ENCODE data around the gene RAP2A.

The RAP2A gene

GRCh38 chr13:97433727-97434396 is at the start of gene RAP2A:
Gene RAP2A, plus strand, starts transcription at chr13:97434169. Its CDS starts 302 bp downstream, at chr13:97434471.
- peak; percentile 77 to 85 (median 77) for DNase-seq (ENCODE audit: low read depth in 3 of 3, low spot score in 1 of 3)

GRCh38 chr13:97384371-97384770 is 49.6 kb upstream of the RAP2A start:
- no peak for DNase-seq (ENCODE audit: low read depth in 3 of 3, low spot score in 1 of 3)

- DNase-seq (ENCODE audit: low read depth in 3 of 3, low spot score in 1 of 3), result no peak
Observed at GRCh38 chr13:97385146-97385545, 48.8 kb upstream of the RAP2A start.

GRCh38 chr13:97385854-97386253 is 48.1 kb upstream of the RAP2A start:
- DNase-seq (ENCODE audit: low read depth in 3 of 3, low spot score in 1 of 3), result no peak

- DNase-seq (ENCODE audit: low read depth in 3 of 3, low spot score in 1 of 3), result no peak
Observed at GRCh38 chr13:97386801-97387484, 47.0 kb upstream of the RAP2A start.

- DNase-seq (ENCODE audit: low read depth in 3 of 3, low spot score in 1 of 3), result no peak
Observed at GRCh38 chr13:97387485-97387839, 46.5 kb upstream of the RAP2A start.

GRCh38 chr13:97387890-97388289 is 46.1 kb upstream of the RAP2A start:
- no peak for DNase-seq (ENCODE audit: low read depth in 3 of 3, low spot score in 1 of 3)

- DNase-seq (ENCODE audit: low read depth in 3 of 3, low spot score in 1 of 3), result no peak
Observed at GRCh38 chr13:97388373-97388772, 45.6 kb upstream of the RAP2A start.

GRCh38 chr13:97390941-97391600 is 42.9 kb upstream of the RAP2A start:
- DNase-seq (ENCODE audit: low read depth in 3 of 3, low spot score in 1 of 3), result no peak

GRCh38 chr13:97392020-97392419 is 41.9 kb upstream of the RAP2A start:
- DNase-seq (ENCODE audit: low read depth in 3 of 3, low spot score in 1 of 3), result no peak

GRCh38 chr13:97394542-97394941 is 39.4 kb upstream of the RAP2A start:
- DNase-seq (ENCODE audit: low read depth in 3 of 3, low spot score in 1 of 3), result no peak

GRCh38 chr13:97395447-97396136 is 38.4 kb upstream of the RAP2A start:
- no peak for DNase-seq (ENCODE audit: low read depth in 3 of 3, low spot score in 1 of 3)

GRCh38 chr13:97397267-97397666 is 36.7 kb upstream of the RAP2A start:
- no peak for DNase-seq (ENCODE audit: low read depth in 3 of 3, low spot score in 1 of 3)

GRCh38 chr13:97401421-97401820 is 32.5 kb upstream of the RAP2A start:
- DNase-seq (ENCODE audit: low read depth in 3 of 3, low spot score in 1 of 3), result no peak

GRCh38 chr13:97403893-97404750 is 29.8 kb upstream of the RAP2A start:
- DNase-seq (ENCODE audit: low read depth in 3 of 3, low spot score in 1 of 3), result no peak

- no peak for DNase-seq (ENCODE audit: low read depth in 3 of 3, low spot score in 1 of 3)
Observed at GRCh38 chr13:97407540-97407939, 26.4 kb upstream of the RAP2A start.

GRCh38 chr13:97408938-97409337 is 25.0 kb upstream of the RAP2A start:
- DNase-seq (ENCODE audit: low read depth in 3 of 3, low spot score in 1 of 3), result no peak

GRCh38 chr13:97411984-97412383 is 22.0 kb upstream of the RAP2A start:
- no peak for DNase-seq (ENCODE audit: low read depth in 3 of 3, low spot score in 1 of 3)

- no peak for DNase-seq (ENCODE audit: low read depth in 3 of 3, low spot score in 1 of 3)
Observed at GRCh38 chr13:97413694-97414093, 20.3 kb upstream of the RAP2A start.

GRCh38 chr13:97414392-97414791 is 19.6 kb upstream of the RAP2A start:
- DNase-seq (ENCODE audit: low read depth in 3 of 3, low spot score in 1 of 3), result no peak

- DNase-seq (ENCODE audit: low read depth in 3 of 3, low spot score in 1 of 3), result no peak
Observed at GRCh38 chr13:97417698-97418097, 16.3 kb upstream of the RAP2A start.
